NCI-H128 (cell line): ENCODE results near the gene SERPINF2.
"Not testable (repeated sequence)": the region's sequence is repeated elsewhere in the genome, so short reads cannot be mapped to it uniquely, and the experiment has no call there.

Experiments used
- DNase-seq: peaks from one replicate; lab custom pipeline; 2025; ENCODE audit not compliant: unreplicated experiment; lab: John Stamatoyannopoulos, UW

SERPINF2 gene

GRCh38 chr17:1733759-1734158, 8.9 kb upstream of the SERPINF2 start:
- DNase-seq: no peak

- no peak for DNase-seq
These were observed 7.3 kb upstream of the SERPINF2 start for GRCh38 chr17:1735418-1735817.

DNA sequence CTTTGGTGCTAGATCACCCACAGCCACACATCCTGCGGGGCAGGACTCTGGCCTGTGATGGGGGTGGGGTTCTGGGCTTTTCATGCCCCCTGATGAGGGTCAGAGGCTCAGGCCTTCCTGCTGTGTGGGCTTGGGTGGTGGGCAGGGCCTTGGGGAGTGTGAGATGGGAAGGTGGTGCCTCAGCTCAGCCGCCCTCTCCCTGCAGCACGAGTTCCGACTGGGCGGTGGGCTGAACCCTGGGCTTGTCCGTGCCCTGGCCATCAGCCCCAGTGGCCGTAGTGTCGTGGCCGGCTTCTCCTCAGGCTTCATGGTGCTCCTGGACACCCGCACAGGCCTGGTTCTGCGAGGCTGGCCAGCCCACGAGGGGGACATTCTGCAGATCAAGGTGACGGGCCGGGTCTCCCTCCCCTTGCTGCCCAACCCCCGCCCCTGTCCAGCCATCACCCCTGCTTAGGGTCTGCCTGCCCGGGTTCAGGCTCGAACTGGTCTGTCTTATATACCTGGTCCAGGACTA, 6.8 kb upstream of the SERPINF2 start:
- no peak for DNase-seq

GRCh38 chr17:1736348-1737281, 6.1 kb upstream of the SERPINF2 start:
- no peak for DNase-seq

DNA sequence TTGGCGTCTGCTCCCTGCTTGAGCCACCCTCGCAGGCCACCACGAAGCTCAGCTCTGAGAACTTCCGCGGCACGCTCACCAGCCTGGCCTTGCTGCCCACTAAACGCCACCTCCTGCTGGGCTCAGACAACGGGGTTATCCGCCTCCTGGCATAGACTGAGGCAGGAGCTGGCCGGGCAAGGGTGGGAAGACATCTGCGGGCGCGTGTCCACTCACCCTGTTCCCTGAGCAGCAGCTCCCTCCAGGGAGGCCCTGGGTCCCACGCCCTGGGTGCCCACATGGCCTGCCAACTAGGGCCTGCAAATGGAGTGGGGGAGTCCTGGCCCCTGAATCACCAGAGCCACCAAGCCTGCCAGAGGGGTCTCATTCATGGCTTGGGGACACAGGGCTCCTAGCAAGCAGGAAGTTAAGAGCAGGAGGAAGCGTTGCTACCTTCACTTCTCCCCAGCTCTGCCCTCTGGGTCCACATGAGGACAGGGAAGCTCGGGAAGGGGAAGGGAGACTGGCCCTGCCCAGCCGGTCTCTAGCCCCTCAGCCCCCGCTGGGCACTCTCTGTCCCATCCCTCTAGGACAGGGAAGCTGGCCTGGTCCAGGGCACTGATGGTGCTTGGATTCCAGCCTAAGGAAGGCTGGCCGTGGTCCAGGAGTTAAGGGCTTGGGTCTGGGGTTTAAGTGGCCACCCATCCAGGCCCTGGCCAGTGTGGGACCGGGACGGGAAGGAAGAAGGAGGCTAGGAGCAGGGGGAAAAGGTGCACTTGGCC, 5.0 kb upstream of the SERPINF2 start:
- DNase-seq: no peak

- not testable (repeated sequence) for DNase-seq
These were observed 772 bp upstream of the SERPINF2 start for GRCh38 chr17:1741899-1742298.

- DNase-seq: no peak
These were observed 393 bp downstream of the SERPINF2 start for GRCh38 chr17:1743088-1743439.

DNA sequence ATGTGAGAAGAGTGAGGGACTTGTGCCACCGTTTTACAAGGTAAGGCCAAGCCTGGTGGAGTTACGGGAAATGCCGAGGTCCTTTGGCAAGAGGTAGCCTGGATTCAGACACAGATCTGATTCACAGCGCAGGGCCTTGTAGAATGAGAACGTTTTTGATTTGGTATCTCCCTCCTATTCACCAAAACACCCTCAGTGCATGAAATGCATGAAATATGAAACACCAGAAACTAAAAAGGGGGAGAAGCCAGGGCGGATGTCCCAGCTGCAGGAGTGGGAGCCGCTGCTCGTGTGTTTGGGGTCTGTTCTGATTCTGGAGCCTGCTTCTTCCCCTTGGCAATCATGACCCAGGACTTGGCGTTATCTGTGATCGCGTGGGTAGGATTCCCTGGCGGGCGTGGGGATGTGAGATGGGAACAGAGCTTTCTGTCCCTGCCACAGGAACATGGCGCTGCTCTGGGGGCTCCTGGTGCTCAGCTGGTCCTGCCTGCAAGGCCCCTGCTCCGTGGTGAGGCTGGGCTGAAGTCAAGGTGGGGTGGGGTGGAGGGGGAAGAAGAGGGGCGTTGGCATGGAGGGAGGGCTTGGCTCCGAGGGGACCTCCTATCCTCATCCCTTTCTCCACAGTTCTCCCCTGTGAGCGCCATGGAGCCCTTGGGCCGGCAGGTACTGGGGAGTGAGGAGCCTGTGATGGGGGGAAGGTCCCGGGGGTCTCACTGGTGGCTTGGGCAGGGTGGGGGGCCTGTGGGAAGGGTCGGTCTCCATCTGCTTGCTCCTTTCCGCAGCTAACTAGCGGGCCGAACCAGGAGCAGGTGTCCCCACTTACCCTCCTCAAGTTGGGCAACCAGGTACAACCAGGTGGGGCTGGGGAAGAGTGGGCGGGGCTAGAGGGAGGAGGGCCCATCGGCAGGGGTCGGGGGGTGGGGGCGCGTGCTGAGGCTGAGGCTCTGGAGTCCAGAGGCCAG, 2.2 kb downstream of the SERPINF2 start:
- no peak for DNase-seq

DNA sequence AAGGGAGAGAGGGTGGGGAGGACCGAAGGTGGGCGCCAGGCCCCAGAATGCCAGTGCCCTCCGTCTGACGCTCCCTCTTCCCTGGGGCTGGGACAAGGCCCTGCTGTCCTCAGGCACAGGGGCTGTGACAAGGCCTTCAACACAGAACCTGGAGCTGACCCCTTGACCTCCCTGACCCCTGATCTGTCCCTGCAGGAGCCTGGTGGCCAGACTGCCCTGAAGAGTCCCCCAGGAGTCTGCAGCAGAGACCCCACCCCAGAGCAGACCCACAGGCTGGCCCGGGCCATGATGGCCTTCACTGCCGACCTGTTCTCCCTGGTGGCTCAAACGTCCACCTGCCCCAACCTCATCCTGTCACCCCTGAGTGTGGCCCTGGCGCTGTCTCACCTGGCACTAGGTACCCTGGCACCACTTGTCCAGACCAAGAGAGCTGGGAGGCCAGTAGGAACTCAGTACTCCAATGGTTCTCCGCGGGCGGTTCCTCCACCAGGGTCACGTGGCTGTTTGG, 2.9 kb downstream of the SERPINF2 start:
- no peak for DNase-seq

DNA sequence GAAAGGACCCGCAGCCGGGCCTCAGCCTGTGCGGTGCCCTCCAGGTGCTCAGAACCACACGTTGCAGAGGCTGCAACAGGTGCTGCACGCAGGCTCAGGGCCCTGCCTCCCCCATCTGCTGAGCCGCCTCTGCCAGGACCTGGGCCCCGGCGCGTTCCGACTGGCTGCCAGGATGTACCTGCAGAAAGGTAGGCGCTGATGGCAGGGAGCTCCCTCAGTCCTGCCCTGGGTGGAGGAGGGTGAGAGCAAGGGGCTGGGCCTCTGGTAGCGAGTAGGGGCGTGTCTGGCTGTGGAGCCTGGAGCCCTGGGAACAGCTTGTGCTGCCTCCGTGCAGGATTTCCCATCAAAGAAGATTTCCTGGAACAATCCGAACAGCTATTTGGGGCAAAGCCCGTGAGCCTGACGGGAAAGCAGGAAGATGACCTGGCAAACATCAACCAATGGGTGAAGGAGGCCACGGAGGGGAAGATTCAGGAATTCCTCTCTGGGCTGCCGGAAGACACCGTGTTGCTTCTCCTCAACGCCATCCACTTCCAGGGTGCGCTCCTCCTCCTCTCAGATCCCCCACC, 4.4 kb downstream of the SERPINF2 start:
- DNase-seq: no peak

DNA sequence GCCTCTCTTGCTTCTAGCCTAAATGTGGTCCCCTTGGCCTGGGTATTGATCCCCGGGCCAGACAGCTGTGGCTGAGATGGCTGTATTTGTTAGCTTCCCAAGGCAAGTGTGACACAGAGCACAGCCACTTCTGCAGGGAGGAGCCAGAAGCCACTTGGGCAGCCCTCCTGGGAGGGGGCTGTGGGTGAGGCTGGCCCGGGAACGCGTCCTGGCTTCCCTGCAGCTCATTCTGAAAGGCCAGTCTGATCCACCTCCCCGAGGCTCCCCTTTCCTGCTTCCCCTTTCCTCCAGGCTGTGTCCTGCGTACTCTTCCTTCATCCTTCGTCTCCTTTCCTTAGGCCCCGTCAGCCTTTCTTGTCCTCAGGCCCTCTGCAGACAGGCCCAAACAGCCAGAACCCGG, 8.0 kb downstream of the SERPINF2 start:
- no peak for DNase-seq

DNA sequence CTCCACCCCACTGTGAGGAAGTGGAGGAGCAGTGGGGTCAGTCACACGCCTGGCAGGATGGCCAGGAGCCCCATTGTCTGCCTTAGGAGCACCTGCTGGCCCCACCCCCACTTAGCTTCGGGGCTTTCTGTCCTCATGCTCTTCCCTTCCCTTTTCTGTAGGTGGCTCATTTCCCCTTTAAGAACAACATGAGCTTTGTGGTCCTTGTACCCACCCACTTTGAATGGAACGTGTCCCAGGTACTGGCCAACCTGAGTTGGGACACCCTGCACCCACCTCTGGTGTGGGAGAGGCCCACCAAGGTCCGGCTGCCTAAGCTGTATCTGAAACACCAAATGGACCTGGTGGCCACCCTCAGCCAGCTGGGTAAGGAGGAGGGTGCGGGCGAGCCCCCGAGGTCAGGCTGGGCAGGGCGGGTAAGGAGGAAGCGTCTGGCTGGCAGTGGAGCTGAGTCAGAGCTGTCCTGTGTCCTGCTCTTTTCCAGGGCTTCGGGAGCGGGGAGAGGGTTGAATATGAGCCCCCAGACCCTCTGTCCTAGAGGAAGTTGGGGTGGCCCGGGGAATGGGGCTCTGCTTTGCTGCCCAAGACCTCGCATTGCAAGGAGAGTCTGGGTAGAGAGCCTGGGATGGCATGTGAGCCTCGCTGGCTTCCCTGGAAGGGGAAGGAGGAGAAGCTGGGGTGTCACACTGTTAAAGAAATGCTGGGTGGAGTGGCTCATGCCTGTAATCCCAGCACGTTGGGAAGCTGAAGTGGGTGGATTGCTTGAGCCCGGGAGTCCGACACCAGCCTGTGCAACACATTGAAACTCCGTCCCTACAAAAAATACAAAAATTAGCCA, 10.0 kb downstream of the SERPINF2 start:
- no peak for DNase-seq

DNA sequence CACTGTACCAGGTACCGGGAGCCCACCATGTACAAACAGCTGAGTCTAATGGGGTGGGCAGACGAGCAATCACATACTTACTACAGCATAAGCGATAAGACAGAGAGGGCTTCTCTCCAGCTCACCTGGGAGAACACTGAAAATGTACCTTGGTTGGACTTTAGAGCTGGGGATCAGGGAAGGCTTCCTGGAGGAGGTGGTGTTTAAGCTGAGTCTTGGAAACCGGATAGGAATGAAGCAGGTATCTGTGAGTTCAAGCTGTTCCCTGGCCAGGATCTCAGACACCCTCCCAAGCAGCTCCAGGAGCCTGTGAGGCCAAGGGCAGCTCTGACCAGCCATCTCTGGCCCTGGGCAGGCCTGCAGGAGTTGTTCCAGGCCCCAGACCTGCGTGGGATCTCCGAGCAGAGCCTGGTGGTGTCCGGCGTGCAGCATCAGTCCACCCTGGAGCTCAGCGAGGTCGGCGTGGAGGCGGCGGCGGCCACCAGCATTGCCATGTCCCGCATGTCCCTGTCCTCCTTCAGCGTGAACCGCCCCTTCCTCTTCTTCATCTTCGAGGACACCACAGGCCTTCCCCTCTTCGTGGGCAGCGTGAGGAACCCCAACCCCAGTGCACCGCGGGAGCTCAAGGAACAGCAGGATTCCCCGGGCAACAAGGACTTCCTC, 11.2 kb downstream of the SERPINF2 start:
- no peak for DNase-seq

DNA sequence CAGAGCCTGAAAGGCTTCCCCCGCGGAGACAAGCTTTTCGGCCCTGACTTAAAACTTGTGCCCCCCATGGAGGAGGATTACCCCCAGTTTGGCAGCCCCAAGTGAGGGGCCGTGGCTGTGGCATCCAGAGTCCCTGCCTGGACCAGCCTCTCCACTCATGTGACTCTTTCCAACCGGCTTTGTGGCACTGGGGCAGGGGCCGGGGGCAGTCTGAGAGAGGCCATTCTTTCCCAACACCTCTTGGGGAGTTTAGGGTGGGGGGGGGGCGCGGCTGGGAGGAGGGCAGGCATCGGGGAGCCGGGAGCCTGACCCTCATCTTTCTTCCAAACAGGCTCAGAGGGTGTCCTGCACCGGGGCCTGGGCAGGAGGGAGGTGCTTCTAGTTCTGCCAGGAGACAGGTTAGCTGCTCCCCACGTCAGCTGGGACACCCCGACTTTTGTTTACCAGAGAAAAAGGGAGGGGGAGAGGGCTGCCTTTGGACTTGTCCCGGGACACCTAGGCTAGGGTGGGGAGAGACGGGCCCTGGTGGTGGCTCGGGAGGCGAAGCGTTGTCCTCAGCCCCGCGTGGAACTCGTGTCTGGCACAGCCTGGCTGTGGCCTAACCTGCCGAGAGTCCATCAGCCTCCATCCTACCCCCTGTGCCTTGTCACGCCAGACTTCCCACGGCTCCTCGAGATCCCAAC, 11.9 kb downstream of the SERPINF2 start:
- no peak for DNase-seq

DNA sequence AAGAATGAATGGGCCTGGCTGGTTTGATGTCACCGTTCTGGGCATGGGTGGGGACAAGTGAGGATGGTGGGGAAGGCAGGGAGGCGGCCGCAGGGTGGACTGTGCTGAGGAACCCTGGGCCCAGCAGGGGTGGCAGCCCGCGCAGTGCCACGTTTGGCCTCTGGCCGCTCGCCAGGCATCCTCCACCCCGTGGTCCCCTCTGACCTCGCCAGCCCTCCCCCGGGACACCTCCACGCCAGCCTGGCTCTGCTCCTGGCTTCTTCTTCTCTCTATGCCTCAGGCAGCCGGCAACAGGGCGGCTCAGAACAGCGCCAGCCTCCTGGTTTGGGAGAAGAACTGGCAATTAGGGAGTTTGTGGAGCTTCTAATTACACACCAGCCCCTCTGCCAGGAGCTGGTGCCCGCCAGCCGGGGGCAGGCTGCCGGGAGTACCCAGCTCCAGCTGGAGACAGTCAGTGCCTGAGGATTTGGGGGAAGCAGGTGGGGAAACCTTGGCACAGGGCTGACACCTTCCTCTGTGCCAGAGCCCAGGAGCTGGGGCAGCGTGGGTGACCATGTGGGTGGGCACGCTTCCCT, 12.7 kb downstream of the SERPINF2 start:
- DNase-seq: no peak

DNA sequence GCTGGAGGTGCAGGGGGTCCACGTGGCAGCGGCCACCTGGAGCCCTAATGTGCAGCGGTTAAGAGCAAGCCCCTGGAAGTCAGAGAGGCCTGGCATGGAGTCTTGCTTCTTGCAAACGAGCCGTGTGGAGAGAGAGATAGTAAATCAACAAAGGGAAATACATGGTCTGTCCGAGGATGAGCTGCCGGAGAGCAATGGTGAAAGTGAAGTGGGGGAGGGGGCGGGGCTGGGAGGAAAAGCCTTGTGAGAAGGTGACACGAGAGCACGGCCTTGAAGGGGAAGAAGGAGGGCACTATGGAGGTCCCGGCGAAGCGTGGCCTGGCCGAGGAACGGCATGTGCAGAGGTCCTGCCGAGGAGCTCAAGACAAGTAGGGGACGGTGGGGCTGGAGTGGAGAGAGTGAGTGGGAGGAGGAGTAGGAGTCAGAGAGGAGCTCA, 13.2 kb downstream of the SERPINF2 start:
- no peak for DNase-seq

- no peak for DNase-seq
These were observed 16.1 kb downstream of the SERPINF2 start for GRCh38 chr17:1758807-1759206.

GRCh38 chr17:1759529-1759928, 16.9 kb downstream of the SERPINF2 start:
- no peak for DNase-seq
